OCI-LY1 (cell line): Measurements from ENCODE around the gene CYP11A1.

Source experiments
- CTCF ChIP-seq: fragments of 200-600 bp; sonication (generic), shearing (Covaris generic); IDR thresholded peaks from 2 replicates; pipeline ENCODE4 v1.5.1; 2017; ENCODE audit warnings: mild to moderate bottlenecking, antibody characterized with exemption, low read length, moderate library complexity, mixed read lengths
- EZH2 ChIP-seq: fragments of 200-600 bp; sonication (generic), shearing (Covaris generic); IDR thresholded peaks from 2 replicates; pipeline ENCODE4 v1.8.0; 2017; ENCODE audit warnings: borderline replicate concordance, mixed run types, mild to moderate bottlenecking, antibody characterized with exemption, low read length, moderate library complexity, mixed read lengths

GRCh38 chr15:74351670-74352069 is 15.8 kb downstream of the CYP11A1 start:
- no peak for TF ChIP-seq CTCF
- no peak for TF ChIP-seq EZH2
